GM19240 (cell line): ENCODE measurements around the gene HCAR1.
"Not testable (repeated sequence)": the region's sequence is repeated elsewhere in the genome, so short reads cannot be mapped to it uniquely, and the experiment has no call there.

Source experiments
- DNase-seq: peaks from one replicate; pipeline ENCODE4 v3.0.0; 2011; ENCODE audit warnings: low spot score; ENCODE audit not compliant: insufficient read length

The HCAR1 gene

GRCh38 chr12:122721057-122721545 is 9.5 kb downstream of the HCAR1 start:
- DNase-seq, result no peak

GRCh38 chr12:122716658-122717057 is 14.0 kb downstream of the HCAR1 start, which contains the start of gene HCAR3:
Gene HCAR3 (minus strand): TSS chr12:122716811. CDS start chr12:122716737, 74 bp downstream.
- DNase-seq, result not testable (repeated sequence)

GRCh38 chr12:122715211-122715610 is 15.4 kb downstream of the HCAR1 start:
- DNase-seq, result not testable (repeated sequence)

GRCh38 chr12:122713491-122714188 is 17.0 kb downstream of the HCAR1 start:
- not testable (repeated sequence) for DNase-seq

- not testable (repeated sequence) for DNase-seq
These were observed 19.4 kb downstream of the HCAR1 start for GRCh38 chr12:122711266-122711665.

GRCh38 chr12:122710341-122710740 is 20.3 kb downstream of the HCAR1 start:
- DNase-seq, result not testable (repeated sequence)

GRCh38 chr12:122709287-122709686 is 21.4 kb downstream of the HCAR1 start:
- DNase-seq, result not testable (repeated sequence)

GRCh38 chr12:122703841-122704240 is 26.8 kb downstream of the HCAR1 start:
- not testable (repeated sequence) for DNase-seq

GRCh38 chr12:122702890-122703611 is 27.6 kb downstream of the HCAR1 start, which contains the start of gene HCAR2:
Gene HCAR2 (minus strand): TSS chr12:122703357. CDS start chr12:122703283, 74 bp downstream.
- not testable (repeated sequence) for DNase-seq

- not testable (repeated sequence) for DNase-seq
These were observed 29.2 kb downstream of the HCAR1 start for GRCh38 chr12:122701481-122701880.

- not testable (repeated sequence) for DNase-seq
These were observed 30.5 kb downstream of the HCAR1 start for GRCh38 chr12:122700038-122700710.

- not testable (repeated sequence) for DNase-seq
These were observed 33.7 kb downstream of the HCAR1 start for GRCh38 chr12:122696922-122697321.

- DNase-seq, result no peak
These were observed 39.1 kb downstream of the HCAR1 start for GRCh38 chr12:122691566-122691965.

- no peak for DNase-seq
These were observed 42.4 kb downstream of the HCAR1 start for GRCh38 chr12:122688291-122688690.

GRCh38 chr12:122687086-122687485 is 43.6 kb downstream of the HCAR1 start:
- no peak for DNase-seq

GRCh38 chr12:122686538-122686937 is 44.1 kb downstream of the HCAR1 start:
- DNase-seq, result no peak

- DNase-seq, result no peak
These were observed 46.3 kb downstream of the HCAR1 start for GRCh38 chr12:122684297-122684813.

- no peak for DNase-seq
These were observed 48.8 kb downstream of the HCAR1 start for GRCh38 chr12:122681814-122682213.

GRCh38 chr12:122680989-122681388 is 49.7 kb downstream of the HCAR1 start:
- DNase-seq, result not testable (repeated sequence)

GRCh38 chr12:122676781-122677180 is 53.9 kb downstream of the HCAR1 start:
- not testable (repeated sequence) for DNase-seq
